Retinal pigment epithelial cell (primary cell): Measurements from ENCODE around the gene ZNF77.

ENCODE experiments used
- DNase-seq: peaks from one replicate; pipeline ENCODE4 v3.0.0-alpha.2; 2010; ENCODE audit warnings: low read depth
- H3K4me3 ChIP-seq: 2 replicates; pipeline ENCODE4 v1.5.1; 2011; ENCODE audit warnings: mild to moderate bottlenecking, low read length, control low read depth, moderate library complexity
- TF ChIP-seq, protein P1 (sequence below): conservative IDR thresholded peaks from 2 replicates; pipeline ENCODE4 v1.5.1; 2011; ENCODE audit warnings: low read depth, low read length, control low read depth, inconsistent platforms

The ZNF77 gene

DNA sequence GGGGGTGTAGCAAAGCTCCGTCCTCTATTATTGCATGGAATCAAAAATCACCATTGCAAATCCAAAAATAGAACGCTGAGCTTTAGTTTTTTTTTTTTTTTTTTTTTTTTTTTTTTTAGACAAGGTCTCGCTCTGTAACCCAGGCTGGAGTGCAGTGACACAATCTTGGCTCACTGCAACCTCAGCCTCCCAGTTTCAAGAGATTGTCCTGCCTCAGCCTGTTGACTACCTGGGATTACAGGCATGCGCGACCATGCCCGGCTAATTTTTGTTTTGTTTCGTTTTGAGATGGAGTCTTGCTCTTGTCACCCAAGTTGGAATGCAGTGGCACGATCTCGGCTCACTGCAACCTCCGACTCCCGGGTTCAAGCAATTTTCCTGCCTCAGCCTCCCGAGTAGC, 15.3 kb upstream of the ZNF77 start:
- no peak for DNase-seq
- TF ChIP-seq, protein P1, sequence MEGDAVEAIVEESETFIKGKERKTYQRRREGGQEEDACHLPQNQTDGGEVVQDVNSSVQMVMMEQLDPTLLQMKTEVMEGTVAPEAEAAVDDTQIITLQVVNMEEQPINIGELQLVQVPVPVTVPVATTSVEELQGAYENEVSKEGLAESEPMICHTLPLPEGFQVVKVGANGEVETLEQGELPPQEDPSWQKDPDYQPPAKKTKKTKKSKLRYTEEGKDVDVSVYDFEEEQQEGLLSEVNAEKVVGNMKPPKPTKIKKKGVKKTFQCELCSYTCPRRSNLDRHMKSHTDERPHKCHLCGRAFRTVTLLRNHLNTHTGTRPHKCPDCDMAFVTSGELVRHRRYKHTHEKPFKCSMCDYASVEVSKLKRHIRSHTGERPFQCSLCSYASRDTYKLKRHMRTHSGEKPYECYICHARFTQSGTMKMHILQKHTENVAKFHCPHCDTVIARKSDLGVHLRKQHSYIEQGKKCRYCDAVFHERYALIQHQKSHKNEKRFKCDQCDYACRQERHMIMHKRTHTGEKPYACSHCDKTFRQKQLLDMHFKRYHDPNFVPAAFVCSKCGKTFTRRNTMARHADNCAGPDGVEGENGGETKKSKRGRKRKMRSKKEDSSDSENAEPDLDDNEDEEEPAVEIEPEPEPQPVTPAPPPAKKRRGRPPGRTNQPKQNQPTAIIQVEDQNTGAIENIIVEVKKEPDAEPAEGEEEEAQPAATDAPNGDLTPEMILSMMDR = no peak
- no peak overlapping the region for H3K4me3 ChIP-seq

GRCh38 chr19:2957160-2957559, 12.4 kb upstream of the ZNF77 start:
- DNase-seq = no peak
- TF ChIP-seq, protein P1 = no peak
- no peak overlapping the region for H3K4me3 ChIP-seq

- TF ChIP-seq, protein P1 = no peak
- DNase-seq = no peak
- H3K4me3 ChIP-seq = no peak overlapping the region
Observed at GRCh38 chr19:2952953-2953481, 8.2 kb upstream of the ZNF77 start.

DNA sequence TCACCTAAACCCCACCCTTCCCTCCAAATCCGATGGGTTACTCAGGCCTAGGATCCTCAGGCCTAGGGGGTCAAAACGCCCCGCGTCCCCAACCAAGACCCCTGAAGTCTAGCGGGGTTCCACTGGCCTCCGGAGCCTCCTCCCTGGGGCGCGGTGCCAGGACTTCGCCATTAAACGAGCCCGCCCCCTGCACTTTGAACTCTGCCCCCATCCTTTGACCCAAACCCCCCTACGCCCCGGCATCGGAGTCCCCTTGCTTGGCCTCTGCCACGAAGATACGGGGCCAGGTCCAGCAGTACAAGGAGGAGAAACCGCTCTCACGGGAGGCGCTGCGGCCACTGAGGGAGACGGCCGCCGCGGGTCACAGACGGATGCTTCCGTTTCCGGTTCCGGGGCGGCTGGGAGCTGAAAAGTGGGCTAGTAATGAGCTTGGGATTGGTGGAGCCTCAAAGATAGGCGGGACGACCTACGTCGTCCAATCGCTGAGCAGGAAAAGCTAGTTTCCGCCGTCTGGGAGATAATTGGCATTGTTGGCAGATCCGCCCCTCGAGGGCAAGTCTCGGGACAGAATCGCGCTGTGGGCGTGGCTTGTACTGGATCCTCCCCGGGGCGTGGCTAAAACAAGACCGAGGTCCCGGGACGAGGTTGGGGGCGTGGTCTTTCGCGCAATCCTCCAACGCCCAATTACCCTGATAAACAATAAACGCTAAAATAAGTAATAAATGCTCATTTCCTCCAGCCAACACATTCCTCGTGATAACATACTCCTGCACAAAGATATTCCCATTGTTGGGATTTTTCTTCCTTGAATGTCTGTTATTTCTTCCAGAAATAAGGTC, 5.7 kb upstream of the ZNF77 start:
- TF ChIP-seq, protein P1 = no peak
- H3K4me3 ChIP-seq = peak overlapping the region; percentile 78
- DNase-seq = peak; percentile 98

GRCh38 chr19:2949939-2950285, 5.1 kb upstream of the ZNF77 start:
- peak overlapping the region; percentile 78 for H3K4me3 ChIP-seq
- no peak for DNase-seq
- TF ChIP-seq, protein P1 = no peak

- TF ChIP-seq, protein P1 = no peak
- no peak for DNase-seq
- H3K4me3 ChIP-seq = peak overlapping the region; percentile 78
Observed at GRCh38 chr19:2945575-2946184, 909 bp upstream of the ZNF77 start.

DNA sequence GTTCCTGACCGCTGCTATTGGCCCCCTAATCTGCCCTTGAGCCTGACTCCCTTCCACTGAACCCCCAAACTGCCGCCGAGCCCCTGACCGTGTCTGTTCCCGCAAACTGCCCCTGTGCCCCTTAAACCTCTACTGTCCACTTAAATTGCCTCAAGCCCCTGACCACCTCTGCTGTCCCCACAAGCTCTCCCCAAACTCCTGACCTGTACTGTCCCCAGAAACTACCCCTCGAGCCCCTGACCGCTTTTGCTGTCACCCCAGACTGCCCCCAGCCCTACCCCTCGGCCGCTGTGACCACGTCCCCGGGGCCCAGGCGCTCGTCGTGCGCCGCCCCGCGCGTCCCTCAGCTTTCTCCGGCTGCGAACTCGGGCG, 382 bp downstream of the ZNF77 start:
- peak overlapping the region; percentile 78 for H3K4me3 ChIP-seq
- no peak for DNase-seq
- TF ChIP-seq, protein P1 = no peak
